Breast epithelium (tissue), 4 donors: ENCODE data around the gene TAS2R30. TPM values are rescaled to one million over a fixed set of nuclear protein-coding genes. Genes with fewer than 3 reads are reported as not detected.

Source experiments
- DNase-seq, 2 donors: peaks; one replicate each; pipeline ENCODE4 v3.0.0-alpha.2; 2019; ENCODE audit warnings: low spot score in 2 of 2
- H3K27ac ChIP-seq, 2 donors: fragments of 200-600 bp; sonication (generic) in 1 of 2; one replicate each; pipeline ENCODE4 v1.5.1; 2016 to 2019; ENCODE audit warnings: mild to moderate bottlenecking in 1 of 2
- H3K27me3 ChIP-seq, 2 donors: fragments of 200-600 bp; sonication (generic) in 1 of 2; one replicate each; pipeline versions ENCODE4 v1.5.1 to v1.6.0; 2017 to 2019; ENCODE audit warnings: control low read depth in 1 of 2, mild to moderate bottlenecking in 1 of 2
- H3K36me3 ChIP-seq: fragments of 200-600 bp; one replicate; pipeline ENCODE4 v1.5.1; 2019
- H3K4me1 ChIP-seq, 2 donors: fragments of 200-600 bp; sonication (generic); one replicate each; pipeline ENCODE4 v1.5.1; 2016 to 2019; ENCODE audit warnings: control low read depth in 1 of 2
- H3K4me3 ChIP-seq, 3 donors: fragments of 200-600 bp; sonication (generic); 1 replicate in 2 of 3; 2 replicates in 1 of 3; pipeline ENCODE4 v1.5.1; 2016 to 2019; ENCODE audit warnings: mild to moderate bottlenecking in 3 of 3, moderate library complexity in 2 of 3
- H3K9me3 ChIP-seq, 2 donors: fragments of 200-600 bp; sonication (generic) in 1 of 2; one replicate each; pipeline ENCODE4 v1.5.1; 2016 to 2019; ENCODE audit warnings: control low read depth in 1 of 2
- CTCF ChIP-seq, 3 donors: fragments of 450-650 bp; IDR thresholded peaks; one replicate each; pipeline ENCODE4 v1.5.1; 2016 to 2017; ENCODE audit warnings: antibody characterized with exemption in 3 of 3, mild to moderate bottlenecking in 3 of 3, moderate library complexity in 3 of 3
- POLR2A ChIP-seq: fragments of 450-650 bp; IDR thresholded peaks from one replicate; pipeline ENCODE4 v1.6.1; 2016; ENCODE audit warnings: antibody characterized with exemption, mild to moderate bottlenecking, moderate library complexity
- POLR2AphosphoS5 ChIP-seq, 3 donors: sonication (generic); formaldehyde crosslinking; IDR thresholded peaks; one replicate each; pipeline ENCODE4 v1.6.1; 2017; ENCODE audit warnings: antibody characterized with exemption in 3 of 3
- intact Hi-C: fragments of 100-400 bp; cut with DNase I; formaldehyde crosslinking; loops from one replicate; pipeline ENCODE4 v1.15.1; 2023; ENCODE audit warnings: low total_unique reads
- total RNA-seq, 3 donors: library from RNA; depleted of rRNA; stranded (reverse); fragments of >200 nt; gene quantifications; one replicate each; pipeline ENCODE4 v1.1.0, GENCODE V29; 2016

Gene TAS2R30
- total RNA-seq, 3 donors from 2014 or later, result 8.6 to 17.0 (median 11.1) TPM

DNA sequence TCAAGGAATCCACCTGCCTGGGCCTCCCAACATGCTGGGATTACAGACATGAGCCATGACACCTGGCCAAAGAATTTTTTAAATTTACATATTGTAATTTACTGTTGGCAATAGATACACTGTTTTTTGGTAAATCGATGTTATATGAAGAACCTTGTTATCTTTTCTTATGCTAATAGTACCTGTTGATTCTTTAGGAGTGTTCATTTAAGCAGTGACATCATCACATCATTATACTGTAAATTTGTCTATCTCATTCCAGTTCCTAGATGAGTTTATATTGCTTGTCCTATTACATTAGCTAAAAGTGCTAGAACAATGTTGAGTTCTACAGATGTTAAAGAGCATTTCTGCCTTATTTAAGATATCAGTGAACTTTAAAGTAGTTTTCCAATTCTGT lies 13.0 kb upstream of the TAS2R30 start:
- DNase-seq, result no peak
- no peaks in the 10 kb centered on the region for H3K4me1 ChIP-seq
- H3K36me3 ChIP-seq, result no peaks in the 10 kb centered on the region
- intact Hi-C loops, result no loop called here
- H3K4me3 ChIP-seq, result no peak overlapping the region
- H3K27me3 ChIP-seq, result no peaks in the 10 kb centered on the region
- TF ChIP-seq POLR2A, result no peak
- no peak for TF ChIP-seq CTCF (IDR thresholded peaks at IDR 0.05)
- no peak for TF ChIP-seq POLR2AphosphoS5 (IDR thresholded peaks at IDR 0.05)
- no peak overlapping the region for H3K27ac ChIP-seq
- peaks cover 14 to 21% of the 10 kb centered on the region in 2 donors for H3K9me3 ChIP-seq

DNA sequence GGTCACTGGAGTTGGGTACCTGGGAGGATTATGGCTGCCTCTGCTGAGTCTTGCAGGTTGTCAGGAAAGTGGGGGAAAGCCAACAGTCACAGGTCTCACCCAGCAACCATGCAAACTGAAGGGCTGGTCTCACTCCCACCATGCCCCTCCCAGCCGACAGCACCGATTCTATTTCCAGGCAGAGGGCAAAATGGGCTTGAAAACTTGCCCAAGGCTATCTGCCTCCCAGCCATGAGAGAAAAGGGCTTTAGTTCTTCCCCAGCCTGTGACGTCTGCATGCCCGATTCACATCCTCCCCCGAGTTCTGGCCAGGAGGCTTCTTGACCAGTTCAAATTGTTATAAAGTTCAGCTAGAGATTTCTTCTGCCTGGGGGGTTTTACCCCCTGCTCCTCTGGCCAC lies 9.9 kb upstream of the TAS2R30 start:
- intact Hi-C loops, result no loop called here
- Histone ChIP-seq H3K36me3 (no peaks in the 10 kb centered on the region), H3K27ac (no peak overlapping the region), H3K9me3 (peaks cover 14 to 21% of the 10 kb centered on the region in 2 donors), H3K4me1 (no peaks in the 10 kb centered on the region), H3K27me3 (no peaks in the 10 kb centered on the region), H3K4me3 (no peak overlapping the region)
- TF ChIP-seq POLR2A, result no peak
- TF ChIP-seq CTCF (IDR thresholded peaks at IDR 0.05), result no peak
- no peak for TF ChIP-seq POLR2AphosphoS5 (IDR thresholded peaks at IDR 0.05)
- DNase-seq, result no peak

GRCh38 chr12:11143352-11143751 lies 8.9 kb upstream of the TAS2R30 start:
- TF ChIP-seq CTCF (IDR thresholded peaks at IDR 0.05) (no peak), POLR2A (no peak)
- intact Hi-C loops, result no loop called here
- no peak overlapping the region for H3K27ac ChIP-seq

DNA sequence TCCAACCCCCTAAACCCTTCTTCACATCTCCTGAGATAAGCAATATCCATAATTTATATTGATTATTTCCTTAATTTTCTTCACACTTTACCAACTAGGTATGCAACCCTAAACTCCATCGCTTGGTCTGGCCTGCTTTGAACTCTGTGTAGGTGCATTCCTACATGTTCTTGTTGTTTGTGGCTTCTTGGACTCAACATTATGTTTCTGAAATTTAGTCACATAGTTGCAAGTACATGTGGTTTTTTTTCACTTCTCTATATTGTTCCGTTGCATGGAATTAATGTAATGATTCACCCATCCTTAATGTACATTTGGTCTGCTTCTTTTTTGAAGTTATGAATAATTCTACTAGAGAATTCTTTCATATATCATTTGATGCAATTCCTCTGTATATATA lies 1.6 kb upstream of the TAS2R30 start:
- Histone ChIP-seq H3K27ac (no peak overlapping the region), H3K4me1 (no peaks in the 10 kb centered on the region), H3K4me3 (no peak overlapping the region), H3K9me3 (no peaks in the 10 kb centered on the region), H3K27me3 (no peaks in the 10 kb centered on the region), H3K36me3 (no peaks in the 10 kb centered on the region)
- no peak for TF ChIP-seq CTCF (IDR thresholded peaks at IDR 0.05)
- no peak for DNase-seq
- intact Hi-C loops, result no loop called here

More at GRCh38 chr12:11143352-11143751, 8.9 kb upstream of the TAS2R30 start:
- Histone ChIP-seq H3K27me3 (no peaks in the 10 kb centered on the region), H3K4me1 (no peaks in the 10 kb centered on the region), H3K9me3 (peaks cover 14 to 21% of the 10 kb centered on the region in 2 donors), H3K4me3 (no peak overlapping the region), H3K36me3 (no peaks in the 10 kb centered on the region)
- no peak for DNase-seq

GRCh38 chr12:11133816-11134215 lies 628 bp downstream of the TAS2R30 start:
- no peak for TF ChIP-seq POLR2AphosphoS5 (IDR thresholded peaks at IDR 0.05)
- TF ChIP-seq POLR2A, result no peak
- TF ChIP-seq CTCF (IDR thresholded peaks at IDR 0.05), result no peak
- Histone ChIP-seq H3K4me3 (no peak overlapping the region), H3K36me3 (no peaks in the 10 kb centered on the region), H3K27ac (no peak overlapping the region), H3K9me3 (no peaks in the 10 kb centered on the region), H3K27me3 (no peaks in the 10 kb centered on the region), H3K4me1 (no peaks in the 10 kb centered on the region)
- intact Hi-C loops, result no loop called here
- DNase-seq, result no peak
